Hematopoietic multipotent progenitor cell treated with erythropoietin and hydrocortisone succinate and interleukin-3 and kit ligand, for 17 days (in vitro differentiated cells): ENCODE data around the gene CCDC68.
"Not testable (repeated sequence)": the region's sequence is repeated elsewhere in the genome, so short reads cannot be mapped to it uniquely, and the experiment has no call there.

Experiments
- DNase-seq: peaks from one replicate; pipeline ENCODE4 v3.0.0-alpha.2; 2015; ENCODE audit warnings: low spot score

CCDC68 gene, protein sequence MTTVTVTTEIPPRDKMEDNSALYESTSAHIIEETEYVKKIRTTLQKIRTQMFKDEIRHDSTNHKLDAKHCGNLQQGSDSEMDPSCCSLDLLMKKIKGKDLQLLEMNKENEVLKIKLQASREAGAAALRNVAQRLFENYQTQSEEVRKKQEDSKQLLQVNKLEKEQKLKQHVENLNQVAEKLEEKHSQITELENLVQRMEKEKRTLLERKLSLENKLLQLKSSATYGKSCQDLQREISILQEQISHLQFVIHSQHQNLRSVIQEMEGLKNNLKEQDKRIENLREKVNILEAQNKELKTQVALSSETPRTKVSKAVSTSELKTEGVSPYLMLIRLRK

DNA sequence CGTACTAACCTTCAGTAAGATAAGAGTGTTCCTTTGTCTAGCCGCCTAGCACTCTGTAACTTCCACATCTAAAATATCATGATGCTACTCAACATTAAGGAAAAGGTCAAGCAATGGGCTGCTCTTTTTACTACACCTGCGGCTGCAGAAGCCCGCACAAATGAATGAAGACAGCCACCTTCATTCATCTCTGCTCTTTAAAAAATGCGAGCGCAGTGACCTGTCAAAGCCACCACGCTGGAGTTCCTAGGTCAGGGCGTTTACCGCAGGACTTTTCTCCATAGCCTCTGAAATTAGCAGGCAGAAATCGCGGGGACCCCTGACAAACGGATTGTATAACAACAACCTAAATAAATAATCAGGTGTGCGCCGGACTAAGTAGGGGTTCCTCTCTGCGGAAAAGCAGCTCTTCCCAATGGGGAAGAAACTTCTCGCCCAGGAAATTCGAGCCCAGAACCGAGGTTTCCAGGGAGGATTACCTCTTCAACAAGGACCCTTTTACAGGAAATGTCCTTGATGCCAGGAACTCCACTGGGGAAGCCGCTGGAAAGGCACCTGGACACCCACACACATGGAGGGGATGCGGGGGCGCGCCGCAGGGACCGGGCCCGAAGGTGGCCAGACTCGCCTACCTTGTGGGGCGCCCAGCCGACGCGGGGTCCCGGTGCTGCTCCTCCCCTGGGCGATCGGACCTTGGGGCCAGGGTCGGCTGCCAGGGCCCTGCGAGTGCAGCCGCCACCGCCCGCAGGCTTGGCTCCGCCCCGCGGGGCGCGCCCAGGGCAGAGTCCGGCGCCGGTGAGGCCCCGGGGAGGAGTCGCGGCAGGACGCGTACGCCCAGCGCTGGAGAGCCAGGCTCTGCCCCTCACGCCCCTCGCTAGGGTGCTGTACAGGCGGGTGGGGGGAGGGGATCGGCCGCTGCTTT lies at the start of gene CCDC68:
TSS of gene CCDC68 (minus strand) at position 758 of the 922 bp plus-strand sequence. CDS start 16,670 bp downstream, outside the sequence.
- DNase-seq = peak; percentile 56

DNA sequence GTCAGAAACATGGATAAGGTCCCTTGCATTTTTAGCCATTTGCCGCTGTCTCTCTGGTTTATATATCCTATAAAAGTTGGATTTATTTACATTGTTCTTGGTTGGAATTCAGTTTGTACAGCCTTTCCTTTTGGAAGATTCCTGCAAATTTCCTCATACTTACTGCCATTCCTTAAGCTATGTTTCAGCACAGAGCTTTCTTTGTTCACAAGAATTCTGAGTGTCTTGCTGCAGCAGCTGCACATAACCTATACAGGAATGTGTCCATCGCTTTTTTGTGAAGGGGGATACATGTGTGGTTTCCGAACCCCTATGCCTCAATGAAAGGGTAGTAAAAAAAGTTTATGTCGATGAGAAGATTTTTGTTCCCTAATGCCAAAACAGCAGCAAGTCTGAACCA lies 48.3 kb upstream of the CCDC68 start:
- no peak for DNase-seq

DNA sequence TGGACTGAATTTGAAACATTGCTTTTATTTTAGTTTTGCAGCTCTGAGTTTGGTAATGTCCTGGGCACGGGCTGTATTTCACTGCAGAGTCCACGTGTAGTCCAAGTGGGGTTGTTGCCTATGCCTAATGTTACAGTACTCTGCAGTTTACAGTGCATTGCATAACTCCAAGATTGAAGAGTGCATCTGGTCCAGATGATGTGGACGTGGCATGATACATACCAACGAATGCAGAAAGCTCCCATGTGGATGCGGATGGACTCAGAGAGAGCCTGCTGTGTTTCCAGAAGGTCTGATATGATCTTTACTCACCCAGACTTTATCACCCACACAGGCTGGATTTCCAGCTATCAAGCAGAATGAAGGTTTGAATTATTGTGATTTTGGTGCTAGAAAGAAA lies 44.4 kb upstream of the CCDC68 start:
- no peak for DNase-seq

DNA sequence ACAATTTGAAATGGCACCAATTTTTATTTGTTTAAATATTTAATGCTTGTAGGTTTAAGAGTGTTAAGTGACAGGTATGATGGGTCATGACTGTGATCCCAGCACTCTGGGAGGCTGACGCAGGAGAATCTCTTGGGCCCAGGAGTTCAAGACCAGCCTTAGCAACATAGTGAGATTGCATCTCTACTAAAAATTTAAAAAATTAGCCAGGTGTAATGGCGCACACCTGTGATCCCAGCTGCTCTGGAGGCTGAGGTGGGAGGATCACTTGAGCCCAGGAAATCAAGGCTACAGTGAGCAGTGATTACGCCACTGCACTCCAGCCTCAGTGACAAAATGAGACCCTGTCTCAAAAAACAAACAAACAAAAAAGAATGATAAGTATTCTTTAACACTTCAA lies 43.0 kb upstream of the CCDC68 start:
- DNase-seq = no peak

DNA sequence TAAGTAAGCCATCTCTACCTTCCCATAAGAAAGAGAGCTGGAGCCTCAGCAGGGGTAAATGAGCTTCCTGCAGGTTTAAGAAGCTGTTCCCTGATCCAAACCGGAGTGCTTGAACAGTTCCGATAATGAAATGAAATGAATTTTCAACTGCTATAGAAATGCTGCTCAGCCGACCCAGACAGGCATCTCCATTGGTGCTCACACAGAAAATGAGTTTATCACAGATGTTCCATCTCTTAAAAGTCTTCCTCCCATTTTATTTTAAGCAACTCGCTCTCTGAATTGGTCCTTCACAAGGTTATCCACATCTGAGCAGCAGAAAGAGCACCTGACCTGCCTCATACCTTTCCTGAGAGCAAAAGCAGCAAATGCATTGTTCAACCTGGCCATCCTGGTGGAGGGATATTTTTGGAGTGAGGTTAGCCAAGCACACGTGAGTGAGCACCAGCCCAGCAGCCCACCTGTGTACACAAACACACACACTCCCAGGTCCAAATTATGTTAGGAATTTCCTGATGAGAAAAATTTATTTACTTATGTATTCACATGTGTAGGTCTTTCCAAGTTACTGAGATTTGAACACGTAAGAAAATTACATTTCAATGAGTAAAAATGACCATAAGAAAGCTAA lies 42.2 kb upstream of the CCDC68 start:
- DNase-seq = no peak

DNA sequence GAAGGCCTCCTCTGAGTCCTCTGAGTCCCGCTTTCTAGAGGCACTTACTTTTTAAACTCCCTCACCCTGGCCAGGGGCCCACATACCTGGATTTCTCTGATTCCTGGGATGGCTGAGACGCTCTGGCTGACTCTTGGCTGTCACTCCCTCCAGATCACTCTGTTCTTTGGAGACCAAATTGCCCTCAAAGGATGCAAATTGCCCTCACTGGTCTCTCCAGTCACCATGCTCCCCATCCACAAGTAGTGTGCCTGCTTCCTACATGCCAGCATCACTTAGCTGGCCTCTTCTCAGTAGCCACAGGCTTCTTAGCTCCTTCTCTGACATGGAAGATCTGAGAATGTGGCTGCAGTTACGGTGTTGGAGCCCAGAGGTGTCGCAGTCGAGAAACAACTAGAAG lies 41.3 kb upstream of the CCDC68 start:
- no peak for DNase-seq

DNA sequence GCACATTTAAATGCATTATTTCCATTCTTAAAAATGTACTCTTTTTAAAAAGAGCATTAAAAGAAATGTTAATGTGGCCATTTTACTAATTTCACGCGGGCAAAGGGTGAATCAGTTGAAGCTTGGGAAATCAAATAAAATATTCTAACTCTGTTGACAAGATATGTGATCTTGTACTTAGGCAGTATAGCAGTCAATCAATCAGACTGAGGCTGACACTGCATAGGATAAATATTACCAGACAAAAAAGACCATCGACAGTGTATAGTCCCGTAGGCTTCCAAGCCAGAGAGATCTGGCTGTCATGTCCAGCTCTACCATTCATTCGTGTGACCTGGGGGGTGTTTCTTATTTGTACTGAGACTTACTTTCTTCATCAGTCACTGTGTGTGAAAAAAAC lies 39.8 kb upstream of the CCDC68 start:
- DNase-seq = no peak

DNA sequence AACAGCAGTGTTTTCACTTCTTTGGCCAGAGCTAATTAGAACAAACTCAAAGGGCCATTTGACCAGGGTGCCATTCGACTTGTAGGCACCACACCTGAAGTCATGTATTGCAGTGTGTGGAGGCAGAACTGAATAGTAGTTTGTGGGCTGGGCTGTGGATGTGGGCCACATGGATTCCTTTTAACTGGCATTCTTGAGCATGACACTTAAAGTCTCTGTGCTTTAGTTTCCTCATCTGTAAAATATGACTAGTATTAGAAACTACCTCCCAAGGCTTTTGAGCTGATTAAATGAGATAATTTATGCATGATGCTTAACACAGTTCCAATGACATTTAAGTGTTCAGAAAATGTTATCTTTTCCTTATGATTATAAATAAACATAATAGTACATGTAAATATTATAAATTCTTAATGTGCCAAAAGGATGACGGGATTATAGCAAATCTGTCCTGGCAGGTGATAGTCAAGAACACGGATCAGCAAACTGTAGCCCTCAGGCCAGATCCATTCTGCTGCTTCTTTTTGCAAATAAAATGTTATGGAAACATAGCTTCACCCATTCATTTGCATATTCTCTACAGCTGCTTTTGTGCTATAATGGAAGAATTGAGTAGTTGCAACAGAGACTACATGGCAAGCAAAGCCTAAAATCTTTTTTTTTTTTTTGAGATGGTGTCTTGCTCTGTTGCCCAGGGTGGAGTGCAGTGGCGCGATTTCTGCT lies 36.3 kb upstream of the CCDC68 start:
- DNase-seq = no peak

DNA sequence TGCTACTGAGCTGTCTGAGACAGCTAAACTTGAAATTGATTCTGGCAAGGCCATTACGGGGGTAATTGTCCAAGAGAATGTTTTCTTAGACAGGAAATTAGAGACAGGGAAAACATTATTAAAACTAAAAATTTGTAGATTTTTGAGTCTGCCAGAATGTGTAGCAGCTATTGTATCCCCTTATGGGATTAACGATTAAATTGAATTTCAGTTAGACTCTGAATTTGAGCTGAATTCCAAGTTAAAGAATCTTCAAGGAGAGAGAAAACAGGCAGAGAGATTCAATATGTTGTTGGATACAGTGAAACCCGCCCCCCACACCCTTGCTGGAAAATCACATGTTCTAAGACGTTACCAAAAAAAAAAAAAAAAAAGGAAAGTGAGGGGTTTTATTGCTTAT lies 32.7 kb upstream of the CCDC68 start:
- no peak for DNase-seq

DNA sequence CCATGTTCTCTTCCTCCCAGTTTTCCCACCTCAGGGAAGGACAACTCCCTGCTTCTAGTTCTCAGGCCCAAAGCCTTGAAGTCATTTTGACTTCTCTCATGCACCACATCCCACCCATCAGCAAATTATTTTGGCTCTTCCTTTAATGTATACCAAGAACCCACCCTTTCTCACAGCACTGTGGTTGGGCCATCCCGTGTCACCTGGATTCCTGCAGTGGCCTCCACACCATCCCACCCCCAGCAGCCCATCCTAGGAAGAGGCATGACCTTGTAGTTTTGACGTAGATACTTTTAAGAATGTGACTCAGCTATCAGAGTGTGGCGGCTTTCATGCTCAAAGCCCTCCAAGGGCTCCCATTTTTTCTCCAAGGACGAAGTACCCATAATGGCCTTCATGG lies 25.6 kb upstream of the CCDC68 start:
- DNase-seq = no peak

DNA sequence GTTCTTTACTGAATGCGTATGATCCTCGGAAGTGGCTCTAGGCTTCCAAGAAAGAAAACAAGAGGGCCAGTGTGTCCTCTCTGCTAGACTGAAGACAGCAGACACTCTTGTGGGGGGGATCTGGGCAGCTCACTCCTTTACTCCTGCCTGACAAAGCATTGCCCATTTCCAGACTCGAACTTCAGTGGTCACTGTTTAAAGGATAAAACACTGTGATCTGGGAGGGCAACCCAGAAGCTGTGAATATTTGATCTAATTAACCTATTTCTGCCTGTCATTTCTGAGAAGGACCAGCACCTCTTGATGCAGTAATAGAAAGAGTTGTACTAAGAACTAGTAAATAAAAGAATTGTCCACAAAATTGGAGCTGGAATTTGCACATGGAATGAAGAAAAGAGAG lies 24.5 kb upstream of the CCDC68 start:
- no peak for DNase-seq

DNA sequence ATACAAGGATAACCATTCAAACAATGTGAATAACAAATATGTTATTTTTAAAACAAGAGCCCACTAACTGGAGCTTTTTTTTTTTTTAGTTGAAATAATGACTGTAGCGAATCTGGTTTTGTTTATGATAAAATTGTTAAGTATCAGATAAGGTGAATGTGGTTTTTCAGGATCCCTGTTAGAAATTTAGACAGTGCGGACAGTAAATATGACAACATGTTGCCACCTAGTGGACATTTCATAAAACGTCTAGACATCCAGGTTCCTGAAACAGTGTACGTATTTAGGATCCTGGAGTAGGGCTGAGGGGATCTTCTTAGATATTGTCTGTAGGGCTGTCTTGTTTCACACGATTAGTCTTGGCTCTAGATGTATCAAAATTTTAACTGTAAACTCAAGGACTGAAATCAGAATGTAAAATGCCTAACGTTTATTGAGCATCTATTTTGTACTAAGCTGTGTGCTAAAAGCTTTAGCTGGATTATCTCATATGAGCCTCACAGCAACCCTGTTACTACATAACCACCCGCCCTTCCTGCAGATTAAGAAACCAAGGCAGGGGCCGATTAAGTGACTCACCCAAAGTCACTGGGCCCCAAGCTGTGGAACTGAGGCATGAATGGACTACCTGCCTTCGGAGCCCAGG lies 23.9 kb upstream of the CCDC68 start:
- peak; percentile 66 for DNase-seq

DNA sequence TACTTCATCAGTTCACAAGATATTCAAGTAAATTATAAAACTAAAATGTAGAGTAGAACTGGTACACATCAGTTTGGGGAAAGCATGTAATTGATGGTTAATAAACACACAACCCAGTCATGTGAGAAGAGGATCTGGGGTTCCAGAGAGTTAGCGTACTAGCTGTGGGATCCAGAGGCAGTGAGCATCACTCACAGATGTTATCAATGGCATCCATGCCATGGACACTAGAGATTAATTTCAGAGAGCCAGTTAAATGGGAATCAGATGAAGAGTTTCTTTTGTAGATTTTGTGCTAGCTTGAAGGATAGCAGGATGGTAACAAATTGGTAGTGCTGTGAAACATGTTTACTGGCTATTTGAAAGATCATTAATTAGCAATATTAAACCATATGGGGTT lies 21.8 kb upstream of the CCDC68 start:
- no peak for DNase-seq

DNA sequence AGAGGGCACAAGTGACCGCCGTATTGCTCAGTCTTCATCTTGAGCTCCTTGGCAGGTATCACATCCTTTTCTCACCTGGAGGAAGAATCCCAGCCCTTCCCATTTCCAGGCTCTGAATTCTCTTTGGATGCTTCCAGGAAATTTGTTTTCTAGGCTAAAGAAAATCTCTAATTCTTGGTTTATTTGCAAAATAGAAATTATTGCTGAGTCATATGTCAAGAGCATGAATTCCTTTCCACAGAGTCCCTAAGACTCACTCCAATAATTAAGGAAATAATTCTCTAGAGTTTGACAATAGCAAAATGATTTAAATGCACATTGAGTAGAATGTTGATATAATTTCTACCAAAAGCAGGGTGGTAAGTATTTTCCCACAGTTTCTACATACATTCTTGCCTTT lies 16.3 kb upstream of the CCDC68 start:
- no peak for DNase-seq

DNA sequence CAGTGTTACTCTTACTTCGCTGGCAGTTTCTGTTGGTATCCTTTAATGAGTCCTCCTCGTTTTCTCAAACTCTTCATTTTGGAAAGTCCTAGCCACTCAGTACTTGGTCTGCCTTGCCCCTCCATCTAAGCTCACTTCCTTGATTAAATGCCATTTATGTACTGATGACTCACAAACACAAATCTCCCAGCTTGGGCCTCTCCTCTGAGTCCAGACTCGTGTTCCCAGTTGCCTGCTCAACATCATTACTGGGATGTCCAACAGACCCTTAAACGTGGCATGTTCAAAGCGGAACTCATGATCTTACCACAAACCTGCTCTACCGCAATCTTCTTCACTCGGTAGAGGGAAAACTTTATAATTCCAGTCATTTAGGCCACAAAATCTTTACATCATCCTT lies 13.8 kb upstream of the CCDC68 start:
- DNase-seq = no peak

DNA sequence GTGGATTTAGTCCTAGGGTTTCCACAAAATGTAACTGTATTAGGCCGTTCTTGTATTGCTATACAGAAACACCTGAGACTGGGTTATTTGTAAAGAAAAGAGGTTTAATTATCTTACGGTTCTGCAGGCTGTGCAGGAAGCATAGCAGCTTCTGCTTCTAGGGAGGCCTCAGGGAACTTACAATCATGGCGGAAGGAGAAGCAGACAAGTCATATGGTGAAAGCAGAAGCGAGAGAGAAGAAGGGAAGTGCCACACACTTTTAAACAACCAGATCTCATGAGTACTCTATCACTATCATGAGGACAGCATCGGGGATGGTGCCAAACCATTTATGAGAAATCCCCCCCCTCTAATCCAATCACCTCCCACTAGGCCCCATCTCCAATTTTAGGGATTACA lies 9.5 kb upstream of the CCDC68 start:
- no peak for DNase-seq

DNA sequence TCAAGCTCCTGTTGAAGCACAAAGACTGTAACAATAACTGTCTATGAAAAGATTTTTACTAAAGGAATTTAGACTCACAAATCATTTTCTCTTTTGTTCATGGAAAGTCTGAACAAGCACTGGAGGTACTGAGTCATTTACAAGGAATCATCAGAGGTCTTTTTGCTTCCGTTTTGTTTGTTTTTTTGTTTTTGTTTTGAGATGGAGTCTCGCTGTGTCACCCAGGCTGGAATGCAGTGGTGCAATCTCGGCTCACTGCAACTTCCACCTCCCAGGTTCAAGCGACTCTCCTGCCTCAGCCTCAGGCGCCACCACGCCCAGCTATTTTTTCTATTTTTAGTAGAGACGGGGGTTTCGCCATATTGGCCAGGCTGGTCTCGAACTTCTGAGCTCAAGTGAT lies 9.0 kb upstream of the CCDC68 start:
- not testable (repeated sequence) for DNase-seq

DNA sequence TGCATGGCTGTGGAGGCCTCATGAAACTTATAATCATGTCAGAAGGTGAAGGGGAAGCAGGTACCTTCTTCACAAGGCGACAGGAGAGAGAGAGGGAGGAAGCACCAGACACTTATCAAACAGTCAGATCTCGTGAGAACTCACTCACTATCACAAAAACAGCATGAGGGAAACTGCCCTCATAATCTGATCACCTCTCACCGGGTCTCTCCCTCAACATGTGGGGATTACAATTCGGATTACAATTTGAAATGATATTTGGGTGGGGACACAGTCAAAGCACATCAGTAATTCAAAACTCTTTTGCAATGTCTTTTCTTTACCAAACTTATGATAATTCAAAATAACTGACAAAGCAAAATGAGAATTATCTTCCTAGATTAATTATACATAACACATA lies 8.5 kb upstream of the CCDC68 start:
- no peak for DNase-seq

DNA sequence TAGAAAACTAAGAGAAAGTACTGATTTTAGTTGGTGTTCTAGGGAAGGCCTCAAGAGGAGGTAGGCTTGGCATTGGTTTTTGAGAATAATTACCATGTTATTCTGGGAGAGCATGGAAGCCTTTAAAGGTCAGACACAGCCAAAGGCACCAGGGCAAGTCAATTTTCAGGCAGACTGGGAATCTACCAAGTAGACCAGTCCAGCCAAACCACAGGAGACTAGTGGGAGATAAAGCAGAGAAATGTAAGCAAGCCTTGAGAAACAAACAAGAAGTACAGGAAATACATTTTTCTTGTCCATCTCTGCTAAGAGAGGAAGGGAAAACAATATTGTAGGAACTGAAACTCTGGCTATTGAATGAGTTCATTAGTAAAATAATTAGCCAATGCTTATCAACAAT lies 5.5 kb upstream of the CCDC68 start:
- no peak for DNase-seq

DNA sequence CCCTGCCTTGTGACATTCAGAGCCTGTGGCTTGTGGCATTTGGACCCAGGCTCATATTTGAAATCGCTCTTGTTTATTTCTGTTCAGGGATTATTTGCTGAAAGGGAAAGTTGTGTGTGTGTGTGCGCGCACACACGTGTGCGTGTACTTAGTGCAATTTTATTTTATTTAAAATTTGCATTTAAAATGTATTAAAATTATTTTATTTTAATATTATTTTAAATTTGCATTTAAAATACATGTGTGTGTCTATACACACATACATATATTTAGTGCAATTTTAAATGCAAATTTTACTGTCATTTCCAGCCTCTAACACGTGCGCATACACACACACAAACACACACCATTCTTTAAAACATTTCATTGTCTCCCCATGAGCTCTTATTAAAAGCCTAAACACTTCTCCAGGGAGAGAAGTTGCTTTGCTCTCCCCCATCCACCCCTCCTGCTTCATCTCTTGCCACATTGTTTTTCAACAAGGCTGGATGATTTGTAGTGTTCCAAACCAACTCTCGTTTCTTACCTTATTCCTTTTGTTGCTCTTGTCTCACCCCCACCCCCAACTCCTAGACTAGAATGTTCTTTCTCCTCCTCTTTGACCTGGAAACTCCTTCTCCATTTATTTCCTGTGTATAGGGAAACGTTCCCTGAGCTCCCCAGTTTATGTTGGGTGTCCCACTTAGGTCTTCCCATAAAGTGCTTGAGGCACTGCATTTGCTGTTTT lies 3.8 kb upstream of the CCDC68 start:
- no peak for DNase-seq

DNA sequence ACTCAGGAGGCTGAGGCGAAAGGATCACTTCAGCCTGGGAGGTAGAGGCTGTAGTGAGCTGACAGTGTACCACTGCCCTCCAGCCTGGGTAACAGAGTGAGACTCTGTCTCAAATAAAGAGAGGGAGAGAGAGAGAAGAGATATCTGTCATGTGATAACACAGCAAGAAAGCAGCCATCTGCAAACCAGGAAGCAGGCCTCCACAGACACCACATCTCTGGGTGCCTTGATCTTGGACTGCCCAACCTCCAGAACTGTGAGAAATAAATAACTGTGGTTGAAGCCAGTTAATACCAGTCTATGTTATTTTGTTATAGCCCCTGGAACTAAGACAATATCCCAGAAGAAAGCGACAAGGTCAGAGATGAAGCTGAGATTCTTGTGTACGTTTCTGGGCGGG lies 2.6 kb upstream of the CCDC68 start:
- DNase-seq = no peak
